ENCODE data around the gene HECTD3.
A peak's percentile ranks its signal among the peaks of the same experiment; 100 is the strongest.

Gene HECTD3

DNA sequence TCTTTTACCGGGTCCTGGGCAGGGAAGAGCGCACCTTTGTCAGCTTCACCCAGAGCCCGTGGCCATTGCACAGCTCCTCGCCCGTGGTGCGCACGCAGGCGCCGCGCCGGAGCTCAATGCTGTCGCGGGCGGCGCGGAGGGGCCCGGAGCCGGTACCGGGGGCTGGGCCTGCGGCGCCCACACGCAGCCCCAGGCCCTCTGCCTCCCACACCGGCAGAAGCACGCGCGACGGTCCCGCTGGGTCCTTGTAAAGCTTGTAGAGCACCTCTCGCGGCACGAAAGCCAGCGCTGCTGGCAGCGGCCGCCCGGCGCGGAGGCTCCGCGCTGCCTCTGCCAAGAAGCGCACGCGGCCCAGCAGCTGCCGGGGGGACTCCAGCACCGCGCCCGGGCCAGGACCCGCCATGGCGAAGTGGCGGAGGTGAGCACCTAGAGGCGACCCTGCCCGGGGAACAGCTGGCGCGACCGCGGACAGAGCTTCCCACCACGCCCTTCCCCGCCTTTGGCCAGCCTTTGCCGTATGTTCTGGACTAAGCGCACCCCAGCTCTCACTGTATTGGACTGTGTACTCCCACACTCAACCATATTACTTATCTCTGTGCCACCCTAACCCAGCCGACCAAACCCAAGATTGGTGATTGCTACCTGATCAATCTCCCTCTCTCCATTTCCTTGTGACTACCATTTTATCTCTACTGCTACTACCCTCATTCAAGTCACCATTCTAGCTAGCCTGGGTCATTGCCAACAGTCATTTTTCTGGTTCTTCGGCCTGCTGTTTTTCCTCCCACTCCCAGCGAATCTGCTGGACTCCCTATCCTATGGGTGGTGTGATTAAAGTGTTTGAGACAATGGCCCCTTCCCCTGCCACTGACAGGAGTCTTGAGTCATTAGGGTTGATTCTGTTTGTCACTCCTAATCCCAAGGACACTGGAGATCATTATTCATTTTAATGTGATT lies at the start of gene HECTD3:
Gene HECTD3, minus strand, starts transcription at position 470 of the 957 bp plus-strand sequence. Its CDS starts 67 bp downstream, at position 403.
- DNase-seq, result peak; percentile 83 to 88
- H3K4me1 ChIP-seq, result peaks cover 5 to 50% (median 43%) of the 10 kb centered on the region in 4 donors
- intact Hi-C loops (cut with DNase I; ENCODE audit: low total_unique reads), result loop anchor here (5.0 kb wide), 3 partner anchors 174 to 486 kb away; partner anchors contain the start of gene BEST4
- H3K27ac ChIP-seq, result peak within 1 kb of the TSS; percentile 85 to 86
- peaks cover 32 to 41% (median 33%) of the 10 kb centered on the region in 3 donors for H3K36me3 ChIP-seq
- TF ChIP-seq CTCF (IDR thresholded peaks at IDR 0.05), result no peak
- H3K27me3 ChIP-seq, result no peaks in the 10 kb centered on the region
- peak within 1 kb of the TSS; percentile 86 to 95 for H3K4me3 ChIP-seq
- no peaks in the 10 kb centered on the region for H3K9me3 ChIP-seq

- DNase-seq, result no peak
- no peak overlapping the region for H3K27ac ChIP-seq
Measured at GRCh38 chr1:45059829-45060228, 48.7 kb upstream of the HECTD3 start.

GRCh38 chr1:45057542-45057941 lies 46.4 kb upstream of the HECTD3 start:
- Histone ChIP-seq H3K4me1 (no peaks in the 10 kb centered on the region), H3K27ac (no peak overlapping the region), H3K4me3 (no peak overlapping the region), H3K9me3 (no peaks in the 10 kb centered on the region), H3K27me3 (no peaks in the 10 kb centered on the region), H3K36me3 (peaks cover 3 to 27% (median 8%) of the 10 kb centered on the region in 3 donors)
- no peak for DNase-seq
- TF ChIP-seq CTCF (IDR thresholded peaks at IDR 0.05), result no peak
- intact Hi-C loops (cut with DNase I; ENCODE audit: low total_unique reads), result no loop called here

More at GRCh38 chr1:45059829-45060228, 48.7 kb upstream of the HECTD3 start:
- Histone ChIP-seq H3K27me3 (no peaks in the 10 kb centered on the region), H3K4me3 (no peak overlapping the region), H3K9me3 (no peaks in the 10 kb centered on the region), H3K4me1 (no peaks in the 10 kb centered on the region), H3K36me3 (peaks cover 3 to 27% (median 8%) of the 10 kb centered on the region in 3 donors)
- intact Hi-C loops (cut with DNase I; ENCODE audit: low total_unique reads), result no loop called here
- TF ChIP-seq CTCF (IDR thresholded peaks at IDR 0.05), result no peak

DNA sequence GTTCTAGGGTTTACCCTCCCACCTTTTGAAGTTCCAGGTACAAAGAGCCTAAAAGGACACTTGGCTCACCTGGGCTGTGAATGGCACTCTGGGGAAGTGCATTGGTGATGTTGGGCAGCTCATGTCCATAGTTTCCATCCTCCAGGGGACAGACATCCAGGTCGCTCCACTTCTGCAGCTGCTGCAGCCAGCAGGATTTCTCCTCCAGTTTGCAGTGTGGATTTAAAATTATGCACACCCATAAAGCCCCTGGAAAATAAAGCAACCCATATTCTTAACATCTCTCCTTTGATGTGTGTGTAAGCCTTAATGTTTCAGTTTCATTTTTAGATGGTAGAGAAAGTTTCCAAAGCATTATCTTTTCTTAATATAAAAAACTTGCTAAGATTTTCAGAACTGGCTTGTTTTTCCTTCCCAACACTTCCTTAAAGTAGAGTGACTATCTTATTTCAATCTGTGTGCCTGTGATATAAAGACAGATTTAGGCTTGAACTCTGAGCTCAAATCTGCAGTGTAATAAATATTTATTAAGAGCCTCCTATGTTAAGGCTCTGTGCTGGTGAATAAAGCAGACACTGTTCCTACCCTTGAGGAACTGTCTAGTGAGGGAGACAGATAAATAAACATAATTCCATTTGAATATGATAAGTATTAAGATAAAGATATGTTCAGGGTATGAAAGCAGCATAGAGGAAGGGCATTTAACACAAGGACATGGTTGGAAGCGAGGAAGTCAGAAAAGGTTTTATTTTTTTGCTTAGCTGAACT lies 40.1 kb upstream of the HECTD3 start:
- no peaks in the 10 kb centered on the region for H3K9me3 ChIP-seq
- no peak overlapping the region for H3K4me3 ChIP-seq
- no peak overlapping the region for H3K27ac ChIP-seq
- no peak for DNase-seq
- intact Hi-C loops (cut with DNase I; ENCODE audit: low total_unique reads), result no loop called here
- no peaks in the 10 kb centered on the region for H3K27me3 ChIP-seq
- TF ChIP-seq CTCF (IDR thresholded peaks at IDR 0.05), result no peak
- H3K4me1 ChIP-seq, result no peaks in the 10 kb centered on the region
- H3K36me3 ChIP-seq, result peaks cover 0 to 3% (median 0%) of the 10 kb centered on the region in 3 donors

GRCh38 chr1:45047032-45047431 lies 35.9 kb upstream of the HECTD3 start:
- DNase-seq, result no peak
- no peak overlapping the region for H3K27ac ChIP-seq
- intact Hi-C loops (cut with DNase I; ENCODE audit: low total_unique reads), result no loop called here

More at GRCh38 chr1:45047032-45047431, 35.9 kb upstream of the HECTD3 start:
- Histone ChIP-seq H3K9me3 (no peaks in the 10 kb centered on the region), H3K27me3 (no peaks in the 10 kb centered on the region), H3K4me3 (no peak overlapping the region), H3K36me3 (peaks cover 0 to 17% (median 0%) of the 10 kb centered on the region in 3 donors), H3K4me1 (no peaks in the 10 kb centered on the region)
- no peak for TF ChIP-seq CTCF (IDR thresholded peaks at IDR 0.05)
